ENCODE results near the gene FOXC2.

FOXC2 gene

GRCh38 chr16:86616906-86617305 lies 50.3 kb downstream of the FOXC2 start:
- DNase-seq (ENCODE audit: low spot score) = no peak

GRCh38 chr16:86618431-86619238 lies 52.0 kb downstream of the FOXC2 start:
- DNase-seq (ENCODE audit: low spot score) = no peak
